Activated T-helper 1 cell treated with Interleukin-2 at 50 U/mL for 16 hours (primary cell): ENCODE results near the gene UHMK1.
"Not testable (repeated sequence)": the region's sequence is repeated elsewhere in the genome, so short reads cannot be mapped to it uniquely, and the experiment has no call there.

ENCODE experiments used
- DNase-seq: peaks from one replicate; pipeline ENCODE4 v3.0.0-alpha.2; 2020; ENCODE audit warnings: low read depth

UHMK1 gene

GRCh38 chr1:162566870-162567269 lies 69.3 kb downstream of the UHMK1 start:
- no peak for DNase-seq

- DNase-seq: no peak
Observed at GRCh38 chr1:162568802-162569201, 71.2 kb downstream of the UHMK1 start.

- no peak for DNase-seq
Observed at GRCh38 chr1:162570718-162571117, 73.1 kb downstream of the UHMK1 start.

- DNase-seq: not testable (repeated sequence)
Observed at GRCh38 chr1:162571121-162571520, 73.5 kb downstream of the UHMK1 start.

GRCh38 chr1:162571696-162572095 lies 74.1 kb downstream of the UHMK1 start:
- no peak for DNase-seq

GRCh38 chr1:162573136-162573535 lies 75.5 kb downstream of the UHMK1 start:
- DNase-seq: no peak

- no peak for DNase-seq
Observed at GRCh38 chr1:162578071-162578700, 80.6 kb downstream of the UHMK1 start.

GRCh38 chr1:162578936-162579335 lies 81.3 kb downstream of the UHMK1 start:
- DNase-seq: no peak
